HG02763 (cell line): Measurements from ENCODE around the gene OR6N2.
A peak's percentile ranks its signal among the peaks of the same experiment; 100 is the strongest.

Experiments used
- ATAC-seq: cut with Tn5 transposase; IDR thresholded peaks from one replicate; pipeline ENCODE4 v1.9.1; 2021; ENCODE audit warnings: mild to moderate bottlenecking, moderate library complexity; ENCODE audit not compliant: unreplicated experiment

The OR6N2 gene, protein sequence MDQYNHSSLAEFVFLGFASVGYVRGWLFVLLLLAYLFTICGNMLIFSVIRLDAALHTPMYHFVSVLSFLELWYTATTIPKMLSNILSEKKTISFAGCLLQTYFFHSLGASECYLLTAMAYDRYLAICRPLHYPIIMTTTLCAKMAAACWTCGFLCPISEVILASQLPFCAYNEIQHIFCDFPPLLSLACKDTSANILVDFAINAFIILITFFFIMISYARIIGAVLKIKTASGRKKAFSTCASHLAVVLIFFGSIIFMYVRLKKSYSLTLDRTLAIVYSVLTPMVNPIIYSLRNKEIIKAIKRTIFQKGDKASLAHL

DNA sequence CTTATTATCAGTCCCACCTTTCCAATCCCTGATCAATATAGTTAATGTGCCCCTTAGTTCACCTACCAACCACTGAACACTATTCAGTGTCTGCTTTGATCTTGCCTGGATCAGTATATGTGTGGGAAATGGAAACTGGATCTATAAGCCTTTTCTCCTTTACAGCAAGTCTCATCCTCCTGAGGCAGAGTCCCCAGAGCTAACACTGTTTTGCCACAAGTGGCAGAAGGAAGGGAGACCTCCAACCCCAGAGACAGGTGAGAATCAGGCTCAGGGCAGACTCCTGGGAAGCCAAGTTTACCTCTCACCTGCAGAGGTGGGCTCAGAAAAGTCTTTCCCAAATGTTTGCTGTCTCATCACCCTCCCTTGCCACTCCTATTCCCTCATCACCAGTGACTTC is at the start of gene OR6N2:
TSS of gene OR6N2 (minus strand) at position 101 of the 400 bp plus-strand sequence. CDS start 3,569 bp downstream, outside the sequence.
- no peak for ATAC-seq

DNA sequence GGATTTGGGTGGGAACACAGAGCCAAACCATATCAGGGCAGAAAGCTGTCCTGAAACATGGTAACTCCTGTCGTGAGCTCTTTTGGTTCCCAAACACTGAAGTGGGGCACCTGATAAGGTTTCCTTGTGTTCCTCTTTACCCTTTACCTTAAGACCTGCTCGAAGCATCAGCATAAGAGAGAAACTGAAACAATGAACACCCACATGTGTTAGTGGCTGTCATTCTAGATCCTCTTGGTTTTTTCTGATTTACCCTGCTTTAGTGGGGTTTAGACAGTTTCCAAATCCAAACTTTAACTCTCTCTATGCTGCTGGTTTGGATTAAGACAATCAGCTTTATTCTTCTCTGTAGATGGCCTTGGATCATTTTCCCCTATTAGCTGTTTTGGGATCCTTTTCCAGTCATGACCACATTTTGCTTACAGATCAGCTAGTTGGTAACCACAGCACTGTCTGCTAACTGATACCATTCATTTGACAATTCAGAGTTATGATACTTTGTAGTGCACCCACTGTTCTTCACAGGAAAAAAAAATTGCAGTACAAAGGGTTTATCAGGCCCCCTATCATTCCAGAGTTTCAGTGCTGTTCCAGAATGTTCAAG is 49.2 kb upstream of the OR6N2 start:
- ATAC-seq, result peak; percentile 67

DNA sequence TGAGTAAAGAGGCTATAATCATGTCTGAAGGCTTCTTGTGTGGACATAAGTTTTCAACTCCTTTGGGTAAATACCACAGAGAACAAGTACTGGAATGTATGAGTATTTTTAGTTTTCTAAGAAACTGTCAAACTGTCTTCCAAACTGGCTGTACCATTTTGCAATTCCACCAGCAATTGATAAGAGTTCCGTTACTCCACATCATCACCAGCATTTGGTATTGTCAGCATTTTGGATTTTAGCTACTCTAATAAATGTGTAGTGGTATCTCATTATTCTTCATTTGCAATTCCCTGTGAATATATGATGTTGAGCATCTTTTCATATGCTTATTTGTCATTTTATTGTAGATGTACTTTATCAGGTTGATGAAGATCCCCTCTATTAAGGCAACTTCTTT is 40.7 kb upstream of the OR6N2 start:
- no peak for ATAC-seq

DNA sequence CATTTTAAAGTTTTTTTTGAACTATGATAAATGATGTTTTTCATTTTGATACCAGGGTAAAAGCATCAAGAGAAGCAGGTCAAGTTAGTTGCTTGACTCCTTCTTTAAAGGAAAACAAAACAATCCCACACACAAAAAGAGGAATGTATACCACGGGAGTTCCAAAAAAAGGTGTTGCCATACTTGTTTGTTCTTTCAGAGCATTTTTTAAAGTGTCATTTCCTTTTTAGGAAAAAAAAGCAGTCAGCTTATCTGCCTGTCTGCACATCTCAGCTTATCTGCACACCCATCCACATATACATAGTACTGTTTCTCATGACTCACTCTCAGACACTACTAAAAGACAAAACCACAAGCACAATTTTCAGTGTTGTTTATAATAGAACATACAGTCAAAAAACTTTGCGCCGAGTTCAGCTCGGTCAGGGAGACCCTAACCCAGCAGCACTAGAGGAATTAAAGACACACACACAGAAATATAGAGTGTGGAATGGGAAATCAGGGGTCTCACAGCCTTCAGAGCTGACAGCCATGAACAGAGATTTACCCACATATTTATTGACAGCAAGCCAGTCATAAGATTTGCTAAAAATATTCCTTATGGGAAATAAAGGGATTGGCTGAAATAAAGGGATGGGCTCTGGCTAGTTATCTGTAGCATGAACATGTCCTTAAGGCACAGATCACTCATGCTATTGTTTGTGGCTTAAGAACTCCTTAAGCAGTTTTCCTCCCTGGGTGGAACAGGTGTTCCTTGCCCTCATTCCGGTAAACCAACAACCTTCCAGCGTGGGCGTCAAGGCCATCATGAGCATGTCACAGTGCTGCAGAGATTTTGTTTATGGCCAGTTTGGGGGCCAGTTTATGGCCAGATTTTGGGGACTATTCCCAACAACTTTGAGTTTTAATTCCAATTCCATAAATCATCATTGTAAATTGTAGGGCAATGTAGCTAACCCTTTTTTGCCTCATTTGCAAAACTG is 38.7 kb upstream of the OR6N2 start:
- ATAC-seq, result no peak

DNA sequence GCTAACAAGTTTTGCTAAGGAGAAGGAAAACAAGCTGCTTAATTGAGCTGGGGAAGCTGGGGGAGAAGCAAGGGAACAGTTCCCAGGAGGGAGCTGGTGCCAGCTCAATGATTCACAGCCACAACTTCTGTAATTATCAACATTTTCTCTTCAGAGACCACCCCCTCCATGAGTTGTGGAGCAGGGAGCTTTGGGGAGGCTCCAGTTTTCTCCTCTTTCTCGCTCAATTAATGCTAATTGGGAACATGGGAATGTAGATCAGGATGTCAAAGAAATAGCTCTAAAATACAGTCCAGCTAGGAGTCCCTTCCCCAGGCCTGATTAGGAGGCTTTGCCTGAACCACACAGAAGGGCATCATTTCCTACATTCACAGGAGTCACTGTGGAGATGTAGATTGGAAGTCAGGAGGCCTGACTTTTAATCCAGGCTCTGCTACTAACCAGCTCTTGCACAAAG is 38.0 kb upstream of the OR6N2 start:
- no peak for ATAC-seq

DNA sequence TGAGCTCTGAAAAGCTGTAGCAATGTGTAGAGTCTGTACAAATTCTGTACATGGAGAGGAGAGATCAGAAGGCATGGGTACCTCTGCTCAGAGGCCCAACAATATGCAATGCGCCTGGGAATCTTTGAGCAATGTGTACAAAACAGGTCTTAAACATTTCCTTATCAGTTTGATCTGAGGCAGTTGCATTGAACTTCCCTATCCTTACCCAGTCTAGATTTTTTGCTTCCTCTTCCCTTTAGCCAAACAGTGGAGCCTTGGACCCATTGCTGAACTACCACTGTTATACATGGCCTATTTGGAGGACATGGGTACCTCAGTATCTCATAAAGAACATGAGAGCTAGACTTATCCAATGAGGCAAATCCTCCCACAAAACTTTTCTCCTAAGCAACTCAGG is 37.6 kb upstream of the OR6N2 start:
- no peak for ATAC-seq

DNA sequence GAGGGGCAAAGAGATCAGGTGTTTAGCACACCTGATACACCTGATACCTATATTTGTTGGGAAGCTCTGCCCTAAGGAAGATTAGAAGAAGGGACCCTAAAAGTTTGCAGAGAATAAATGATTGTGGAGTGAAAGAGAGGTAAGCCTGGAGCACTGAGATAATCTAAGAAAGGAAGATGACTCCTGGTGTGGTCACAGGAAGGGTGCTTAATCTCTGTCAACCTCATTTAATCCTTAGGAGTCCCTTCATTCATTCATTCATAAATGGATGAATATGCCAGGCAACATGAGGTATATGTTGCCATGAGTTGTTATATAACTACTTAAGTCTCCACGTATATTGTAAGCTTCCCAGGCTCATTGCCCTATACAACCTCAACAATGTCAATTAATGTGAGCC is 34.0 kb upstream of the OR6N2 start:
- no peak for ATAC-seq

DNA sequence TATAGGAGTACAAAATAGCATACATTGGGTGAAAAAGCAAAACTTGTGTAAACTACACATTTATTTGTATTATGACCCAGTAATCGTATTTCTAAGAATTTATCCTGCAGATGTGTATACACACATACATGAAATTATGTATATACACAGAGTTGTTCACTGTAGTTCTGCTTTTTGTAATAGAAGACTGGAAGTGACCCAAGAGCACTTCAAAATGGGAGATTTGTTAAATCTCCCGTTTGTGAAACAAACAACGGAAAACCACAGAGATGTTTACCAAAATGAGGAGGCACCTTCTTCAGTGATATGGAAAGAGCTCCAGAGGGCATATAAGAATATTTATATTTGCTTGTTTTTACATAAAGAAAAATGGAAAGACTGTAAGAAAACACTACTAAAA is 32.2 kb upstream of the OR6N2 start:
- ATAC-seq, result no peak

DNA sequence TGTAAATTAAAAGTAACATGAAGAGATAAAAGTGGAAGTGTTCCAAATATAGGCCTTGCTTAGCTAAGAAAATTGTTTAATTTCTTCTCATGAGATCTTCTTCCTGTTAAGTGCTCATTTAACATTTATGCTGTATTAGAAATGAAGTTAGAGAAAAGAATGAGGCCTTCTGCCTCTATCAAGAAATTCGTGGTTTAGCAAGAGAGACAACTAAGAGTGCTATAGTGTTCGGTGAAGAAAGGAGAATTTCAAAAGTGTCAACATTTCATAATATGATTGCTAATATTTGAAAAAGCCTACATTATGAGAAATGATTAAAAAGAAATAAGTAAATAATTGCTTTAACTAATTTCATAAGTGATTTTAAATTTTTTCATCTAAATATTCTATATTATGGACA is 31.3 kb upstream of the OR6N2 start:
- no peak for ATAC-seq

DNA sequence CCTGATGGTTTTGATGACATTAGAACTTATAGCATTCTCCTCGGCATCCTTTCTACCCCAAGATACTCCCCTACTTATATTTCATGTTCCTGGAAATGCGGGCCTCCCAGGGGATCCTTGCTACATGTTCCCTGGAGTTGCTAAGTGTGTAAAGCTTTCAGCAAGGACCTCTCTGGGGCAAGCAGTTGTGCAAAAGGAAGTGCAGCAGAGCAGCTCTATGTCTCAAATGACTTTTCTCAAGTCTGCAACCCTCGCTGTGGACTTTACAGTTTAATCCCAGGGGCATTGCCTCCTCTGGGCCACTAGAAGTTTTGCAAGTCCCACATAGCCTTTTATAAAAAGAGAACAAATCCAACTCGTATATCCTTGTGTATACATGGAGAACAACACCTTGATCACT is 29.3 kb upstream of the OR6N2 start:
- no peak for ATAC-seq

DNA sequence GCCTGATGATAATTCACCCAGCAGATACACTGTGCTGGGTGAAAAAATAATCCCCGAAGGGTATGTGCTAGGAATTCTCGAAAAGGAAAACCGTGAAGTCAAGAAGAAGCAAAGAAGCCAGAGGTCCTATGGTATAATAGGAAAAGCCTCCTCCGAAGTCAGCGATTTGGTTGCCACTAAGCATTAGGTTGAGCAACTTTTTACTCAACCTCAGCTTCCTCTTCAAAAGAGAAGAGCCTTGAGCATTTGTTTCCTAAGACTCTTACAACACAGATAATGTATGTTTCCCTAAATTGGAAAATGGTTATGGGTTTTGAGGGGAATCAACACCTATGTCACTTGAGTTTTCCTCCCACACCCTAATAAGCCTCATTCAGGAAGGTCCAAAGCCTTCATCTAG is 28.9 kb upstream of the OR6N2 start:
- ATAC-seq, result no peak

DNA sequence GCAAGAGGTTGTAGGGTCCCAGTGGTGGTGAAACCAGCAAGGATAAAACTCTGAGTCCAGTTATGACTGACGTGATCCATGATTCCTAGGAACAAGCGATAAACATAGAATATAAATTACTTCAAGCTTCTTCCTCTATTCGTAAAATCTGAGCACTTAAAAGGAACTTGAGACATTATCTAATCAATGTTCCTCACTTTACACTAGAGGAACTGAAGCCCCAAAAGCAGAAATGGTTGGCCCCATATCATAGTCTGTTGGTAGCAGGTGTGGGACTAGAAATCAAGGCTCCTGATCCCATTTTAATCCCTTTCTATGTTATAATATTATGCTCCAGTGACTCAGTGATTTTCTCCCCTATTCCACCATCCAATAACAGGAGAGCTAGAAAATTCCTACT is 28.3 kb upstream of the OR6N2 start:
- ATAC-seq, result no peak

DNA sequence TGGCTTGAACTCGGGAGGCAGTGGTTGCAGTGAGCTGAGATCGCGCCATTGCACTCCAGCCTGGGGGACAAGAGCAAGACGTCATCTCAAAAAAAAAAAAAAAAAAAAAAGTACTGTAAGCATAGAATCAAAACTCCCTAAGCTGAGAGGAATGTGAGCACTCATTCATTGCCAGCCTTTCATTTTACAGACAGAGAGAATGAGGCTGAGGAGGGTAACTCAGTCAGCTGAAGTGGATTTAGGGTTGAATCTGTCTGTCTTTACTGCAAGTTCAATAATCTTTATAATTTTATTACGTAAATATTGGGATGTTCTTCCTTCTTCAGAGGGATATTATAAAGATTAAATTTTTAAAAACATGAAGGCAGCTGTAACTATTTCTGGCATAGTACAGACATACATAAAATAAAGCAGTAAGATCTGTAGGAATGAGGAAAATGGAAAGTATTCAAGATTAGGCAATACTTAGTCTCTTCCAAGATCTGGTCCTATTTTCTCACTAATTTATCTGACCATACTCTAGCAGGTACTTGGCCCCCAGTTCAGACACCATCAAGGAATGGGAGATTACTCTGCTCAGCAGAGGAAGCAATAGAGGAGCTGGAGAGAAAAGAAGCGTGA is 26.0 kb upstream of the OR6N2 start:
- no peak for ATAC-seq

DNA sequence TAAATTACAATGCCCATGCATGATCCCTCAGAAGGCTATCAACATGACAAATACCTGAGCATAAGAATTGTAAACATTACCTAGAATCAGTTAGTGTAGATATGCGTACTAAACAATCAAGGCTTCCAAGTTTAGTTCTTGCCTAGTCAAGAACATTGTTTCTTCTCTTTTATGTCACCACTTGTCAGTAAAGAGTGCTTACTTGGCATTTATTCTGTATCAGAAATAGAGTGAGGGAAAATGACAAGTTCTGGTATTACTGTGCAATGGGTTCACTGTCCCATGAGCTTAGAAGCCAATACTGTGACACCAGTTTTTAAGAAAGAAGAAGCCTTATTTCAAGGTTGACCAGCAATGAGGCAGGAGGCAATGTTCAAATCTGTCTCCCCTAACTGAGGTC is 22.7 kb upstream of the OR6N2 start:
- ATAC-seq, result no peak

DNA sequence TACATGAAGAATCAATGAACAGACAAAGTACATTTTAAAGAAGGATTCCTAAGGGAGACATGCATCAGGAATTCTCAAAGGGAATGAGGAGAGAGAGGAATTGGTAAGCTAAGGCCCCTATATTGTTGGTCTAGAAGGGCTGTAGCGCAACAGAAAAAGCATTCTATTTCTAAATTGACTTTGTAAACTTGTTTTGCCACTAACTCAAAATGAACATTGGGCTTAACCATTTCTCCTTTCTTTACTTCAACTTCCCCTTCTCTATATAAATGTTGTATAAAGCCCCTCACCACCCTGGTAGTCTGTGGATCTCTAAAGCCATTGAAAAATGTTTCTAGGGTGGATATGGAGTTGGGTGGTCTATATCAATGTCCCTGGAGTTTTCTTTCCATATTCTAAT is 20.4 kb upstream of the OR6N2 start:
- no peak for ATAC-seq

DNA sequence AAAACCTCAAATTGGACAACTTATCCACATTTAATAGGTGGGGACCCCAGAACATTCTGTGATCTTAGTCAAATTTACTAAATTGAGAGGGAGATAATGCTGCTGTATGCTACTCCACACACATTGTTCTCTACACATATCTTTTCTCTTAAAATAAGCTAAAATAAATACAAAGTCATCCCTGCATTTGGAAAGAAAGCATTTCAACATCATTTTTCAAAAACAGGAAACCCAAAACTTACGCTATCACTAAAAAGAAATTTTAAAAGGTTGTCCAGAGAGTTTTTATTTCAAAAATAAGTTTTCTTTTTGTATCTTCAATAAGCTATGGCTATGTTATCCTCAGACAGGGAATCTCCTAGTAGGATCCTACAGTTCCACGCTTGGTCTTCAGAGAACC is 19.5 kb upstream of the OR6N2 start:
- ATAC-seq, result no peak

DNA sequence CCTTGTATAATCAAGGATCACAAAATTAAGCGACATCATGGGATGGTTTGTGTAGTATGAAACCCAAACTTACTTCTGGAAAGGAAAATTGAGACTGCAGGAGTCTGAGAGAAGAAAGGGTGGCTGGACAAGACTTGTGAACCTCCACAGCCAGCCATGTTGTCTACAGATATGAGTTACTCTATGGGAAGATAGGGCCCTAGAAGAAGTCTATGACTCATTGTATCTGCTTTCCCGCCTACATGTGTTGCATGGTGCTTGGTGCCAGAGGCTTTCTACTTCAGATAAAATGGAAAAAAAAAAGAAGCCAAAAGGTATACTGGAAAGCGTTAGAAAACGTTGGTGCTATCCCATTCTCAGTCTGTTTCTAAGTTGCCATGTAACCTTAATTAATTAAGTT is 18.7 kb upstream of the OR6N2 start:
- no peak for ATAC-seq

DNA sequence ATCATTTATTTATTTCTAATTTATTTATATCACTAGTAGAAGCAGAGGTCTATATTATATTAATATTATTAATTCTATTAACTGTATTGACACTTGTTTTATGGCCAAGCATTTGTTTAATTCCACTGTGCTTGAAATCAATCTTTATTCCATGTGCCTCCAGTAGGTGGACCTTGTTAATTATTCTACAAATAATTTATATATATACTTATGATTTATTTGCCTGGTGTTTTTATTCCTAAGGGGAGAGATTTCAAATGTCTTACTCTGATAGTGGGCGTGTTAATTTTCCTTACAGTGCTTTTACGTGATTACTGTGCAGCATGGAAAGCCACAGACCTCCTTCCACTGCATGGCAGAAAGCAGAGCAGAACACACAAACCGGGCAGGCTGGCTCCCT is 17.5 kb upstream of the OR6N2 start:
- ATAC-seq, result no peak

DNA sequence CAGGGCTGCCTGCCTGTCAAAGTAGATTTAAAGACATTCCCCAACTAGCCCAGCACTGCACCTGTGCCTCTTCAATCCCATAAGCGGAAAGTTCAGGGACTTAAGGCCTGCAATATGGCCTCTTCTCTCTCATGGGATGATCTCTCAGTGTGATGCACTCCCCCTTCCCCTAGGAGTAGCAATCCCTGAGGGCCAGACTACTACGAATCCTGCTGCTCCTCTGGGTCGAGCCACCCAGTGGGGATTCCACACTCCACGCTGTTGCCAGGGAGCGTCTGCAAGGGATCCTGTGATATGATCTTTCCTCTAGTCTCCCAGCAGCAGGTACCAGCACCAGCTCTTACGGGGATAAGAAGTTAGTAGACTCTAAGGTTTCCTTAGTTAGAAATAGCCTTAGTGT is 13.2 kb upstream of the OR6N2 start:
- ATAC-seq, result no peak

DNA sequence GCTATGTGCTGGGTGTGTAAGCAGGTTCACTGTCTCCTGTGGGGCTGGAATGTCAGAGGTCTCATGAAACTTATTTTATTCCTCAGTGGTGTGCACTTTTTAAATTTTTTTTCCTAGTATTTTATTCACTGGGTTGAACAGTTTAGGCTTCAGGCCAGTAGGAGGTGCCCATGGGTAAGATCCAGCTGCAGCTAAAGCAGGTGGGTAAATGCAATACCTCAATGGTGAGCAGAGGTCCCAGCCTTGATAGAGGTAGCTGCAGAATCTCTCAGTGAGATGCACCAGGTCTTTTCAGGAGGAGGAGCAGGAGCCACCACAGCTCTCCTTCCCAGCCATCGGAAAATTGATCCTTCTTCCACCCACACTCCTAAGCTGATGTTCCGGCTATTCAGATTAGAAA is 12.6 kb upstream of the OR6N2 start:
- ATAC-seq, result no peak
